Measurements from ENCODE around the gene ARIH1. TPM values are rescaled to one million over a fixed set of nuclear protein-coding genes. Genes with fewer than 3 reads are reported as not detected.

ARIH1 gene
- total RNA-seq, 4 donors from 2014 or later = 30.6 to 58.6 (median 45.1) TPM

DNA sequence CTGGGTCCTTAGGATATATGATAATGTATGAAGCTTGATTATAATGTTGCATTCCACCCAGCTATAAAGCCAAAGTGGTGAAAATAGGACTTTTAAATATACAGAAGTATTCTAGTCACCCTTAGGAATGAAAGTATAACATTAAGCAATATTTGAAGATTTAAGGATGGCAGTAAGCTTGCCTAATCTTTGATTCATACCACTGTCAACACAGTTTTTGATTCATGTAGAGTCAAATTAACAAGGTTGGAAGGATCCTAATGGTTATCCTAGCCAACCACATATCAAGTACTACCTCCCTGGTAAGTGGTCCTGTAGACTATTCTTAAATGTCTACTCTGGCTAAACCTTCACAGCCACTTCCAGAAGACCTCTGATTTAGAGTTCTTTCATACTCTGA, 18.6 kb downstream of the ARIH1 start:
- Histone ChIP-seq H3K9me3 (no peaks in the 10 kb centered on the region), H3K27me3 (no peaks in the 10 kb centered on the region), H3K4me1 (peaks cover 2 to 95% (median 21%) of the 10 kb centered on the region in 4 donors), H3K27ac (no peak overlapping the region), H3K36me3 (no peaks in the 10 kb centered on the region), H3K4me3 (no peak overlapping the region)
- no peak for TF ChIP-seq EP300 (IDR thresholded peaks at IDR 0.05)
- TF ChIP-seq POLR2A (IDR thresholded peaks at IDR 0.05) = no peak
- TF ChIP-seq, protein P1, sequence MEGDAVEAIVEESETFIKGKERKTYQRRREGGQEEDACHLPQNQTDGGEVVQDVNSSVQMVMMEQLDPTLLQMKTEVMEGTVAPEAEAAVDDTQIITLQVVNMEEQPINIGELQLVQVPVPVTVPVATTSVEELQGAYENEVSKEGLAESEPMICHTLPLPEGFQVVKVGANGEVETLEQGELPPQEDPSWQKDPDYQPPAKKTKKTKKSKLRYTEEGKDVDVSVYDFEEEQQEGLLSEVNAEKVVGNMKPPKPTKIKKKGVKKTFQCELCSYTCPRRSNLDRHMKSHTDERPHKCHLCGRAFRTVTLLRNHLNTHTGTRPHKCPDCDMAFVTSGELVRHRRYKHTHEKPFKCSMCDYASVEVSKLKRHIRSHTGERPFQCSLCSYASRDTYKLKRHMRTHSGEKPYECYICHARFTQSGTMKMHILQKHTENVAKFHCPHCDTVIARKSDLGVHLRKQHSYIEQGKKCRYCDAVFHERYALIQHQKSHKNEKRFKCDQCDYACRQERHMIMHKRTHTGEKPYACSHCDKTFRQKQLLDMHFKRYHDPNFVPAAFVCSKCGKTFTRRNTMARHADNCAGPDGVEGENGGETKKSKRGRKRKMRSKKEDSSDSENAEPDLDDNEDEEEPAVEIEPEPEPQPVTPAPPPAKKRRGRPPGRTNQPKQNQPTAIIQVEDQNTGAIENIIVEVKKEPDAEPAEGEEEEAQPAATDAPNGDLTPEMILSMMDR (IDR thresholded peaks at IDR 0.05) = no peak
- no peak for DNase-seq (ENCODE audit: low spot score in 2 of 2)

DNA sequence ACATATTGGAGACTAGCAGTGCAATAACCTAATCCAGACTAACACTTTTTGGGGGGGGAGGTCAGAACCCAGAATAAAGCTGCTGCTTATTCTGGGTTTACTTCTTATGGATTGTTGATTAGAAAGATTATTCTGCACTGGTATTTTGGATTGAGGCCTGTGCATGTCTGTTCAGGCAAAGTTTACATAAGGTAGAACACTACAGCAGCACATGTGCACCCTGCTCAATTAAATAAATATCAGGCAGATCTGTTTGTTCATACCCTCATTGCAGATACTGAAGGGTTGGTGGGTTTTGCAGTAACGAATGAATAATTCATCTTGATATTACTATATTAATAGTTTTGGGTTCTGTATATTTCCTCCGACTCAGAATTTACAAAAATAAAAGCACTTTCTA, 19.1 kb downstream of the ARIH1 start:
- WGBS, 2 donors = 54 to 65% methylated on average over 2 of the region's 2 CpGs
- TF ChIP-seq, protein P1 (IDR thresholded peaks at IDR 0.05) = no peak
- no peak for TF ChIP-seq EP300 (IDR thresholded peaks at IDR 0.05)
- TF ChIP-seq POLR2A (IDR thresholded peaks at IDR 0.05) = no peak
- no peak for DNase-seq (ENCODE audit: low spot score in 2 of 2)
- Histone ChIP-seq H3K9me3 (no peaks in the 10 kb centered on the region), H3K4me3 (no peak overlapping the region), H3K4me1 (peaks cover 2 to 91% (median 21%) of the 10 kb centered on the region in 4 donors), H3K36me3 (no peaks in the 10 kb centered on the region), H3K27ac (no peak overlapping the region), H3K27me3 (no peaks in the 10 kb centered on the region)

DNA sequence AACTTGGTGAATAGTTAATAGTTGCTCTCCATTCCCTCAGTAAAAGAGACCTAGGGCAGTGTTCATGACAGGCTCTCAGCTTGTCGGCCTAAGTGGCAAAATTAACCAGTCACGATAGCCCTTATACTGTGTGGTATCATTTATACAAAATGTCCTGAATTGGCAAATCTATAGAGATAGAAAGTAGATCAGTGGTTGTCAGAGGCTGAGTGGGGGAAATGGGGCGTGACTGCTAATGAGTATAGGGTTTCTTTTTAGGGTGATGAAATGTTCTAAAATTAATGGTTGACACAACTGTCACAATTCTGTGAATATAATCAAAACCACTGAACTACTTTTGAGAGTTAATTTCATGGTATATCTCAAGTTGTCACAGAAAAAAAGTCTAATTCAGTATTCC, 20.9 kb downstream of the ARIH1 start:
- H3K4me1 ChIP-seq = peaks cover 2 to 75% (median 17%) of the 10 kb centered on the region in 4 donors
- H3K27me3 ChIP-seq = no peaks in the 10 kb centered on the region
- TF ChIP-seq POLR2A (IDR thresholded peaks at IDR 0.05) = no peak
- no peak for TF ChIP-seq EP300 (IDR thresholded peaks at IDR 0.05)
- TF ChIP-seq, protein P1 (IDR thresholded peaks at IDR 0.05) = no peak

DNA sequence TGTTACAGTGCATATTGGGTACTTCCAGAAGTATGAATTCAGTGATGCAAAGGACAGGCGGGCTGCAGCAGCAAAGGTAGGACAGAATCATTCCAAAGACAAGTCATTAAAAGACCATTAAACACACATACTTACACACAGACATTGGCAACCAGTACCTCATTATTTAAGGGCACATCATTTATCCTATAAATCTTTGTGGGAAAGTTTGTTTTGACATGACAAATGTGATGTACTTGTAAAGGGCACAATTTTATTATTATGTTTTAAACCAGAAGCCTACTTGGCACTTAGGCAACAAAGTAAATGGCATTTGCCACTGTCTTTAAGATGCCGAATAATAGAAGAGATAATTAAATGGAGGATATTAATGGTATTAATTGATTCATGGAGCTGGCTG, 22.7 kb downstream of the ARIH1 start:
- peaks cover 2 to 65% (median 17%) of the 10 kb centered on the region in 4 donors for H3K4me1 ChIP-seq
- H3K27ac ChIP-seq = no peak overlapping the region
- no peak for DNase-seq (ENCODE audit: low spot score in 2 of 2)
- no peaks in the 10 kb centered on the region for H3K9me3 ChIP-seq
- no peaks in the 10 kb centered on the region for H3K27me3 ChIP-seq
- no peak overlapping the region for H3K4me3 ChIP-seq
- TF ChIP-seq EP300 (IDR thresholded peaks at IDR 0.05) (no peak), POLR2A (IDR thresholded peaks at IDR 0.05) (no peak)
- TF ChIP-seq, protein P1 (IDR thresholded peaks at IDR 0.05) = no peak
- H3K36me3 ChIP-seq = peaks cover 0 to 14% (median 0%) of the 10 kb centered on the region in 3 donors
- 87% methylated on average over 2 of the region's 2 CpGs for WGBS, 2 donors

More for the DNA sequence above, 20.9 kb downstream of the ARIH1 start:
- no peak for DNase-seq (ENCODE audit: low spot score in 2 of 2)
- H3K9me3 ChIP-seq = no peaks in the 10 kb centered on the region
- H3K4me3 ChIP-seq = no peak overlapping the region
- 61 to 76% methylated on average over 3 of the region's 3 CpGs for WGBS, 2 donors
- H3K36me3 ChIP-seq = peaks cover 0 to 8% (median 0%) of the 10 kb centered on the region in 3 donors
- H3K27ac ChIP-seq = no peak overlapping the region

DNA sequence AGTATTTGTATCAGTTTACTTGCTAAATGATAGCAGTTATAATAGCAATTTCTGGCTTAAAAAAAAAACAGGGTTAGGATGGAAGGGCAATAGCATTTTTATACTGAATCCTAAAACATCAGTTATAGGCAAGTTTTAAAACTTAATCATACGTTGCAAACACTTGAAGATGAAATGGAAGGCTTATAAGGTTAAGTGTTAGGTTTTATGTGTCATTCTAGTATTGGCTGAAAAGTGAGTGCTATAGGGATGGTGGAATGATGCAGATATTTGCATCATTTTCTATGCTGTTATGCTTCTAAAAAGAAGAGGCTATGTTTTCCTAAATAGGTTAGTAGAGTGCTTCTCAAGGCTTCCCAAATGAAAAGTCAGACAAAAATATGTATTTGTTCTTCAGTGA, 23.3 kb downstream of the ARIH1 start:
- Histone ChIP-seq H3K4me1 (peaks cover 2 to 60% (median 15%) of the 10 kb centered on the region in 4 donors), H3K4me3 (no peak overlapping the region), H3K36me3 (peaks cover 0 to 14% (median 0%) of the 10 kb centered on the region in 3 donors), H3K27me3 (no peaks in the 10 kb centered on the region), H3K9me3 (no peaks in the 10 kb centered on the region), H3K27ac (no peak overlapping the region)
- DNase-seq (ENCODE audit: low spot score in 2 of 2) = no peak
- TF ChIP-seq EP300 (IDR thresholded peaks at IDR 0.05) (no peak), POLR2A (IDR thresholded peaks at IDR 0.05) (no peak)
- TF ChIP-seq, protein P1 (IDR thresholded peaks at IDR 0.05) = no peak
- WGBS, 2 donors = 43 to 49% methylated on average over 1 of the region's 1 CpG
